Activated CD4-positive, alpha-beta T cell treated with anti-CD3 and anti-CD28 coated beads, Interleukin-2, amount 50 U/mL, for 48 hours (primary cell): ENCODE measurements around the gene TMEM80.
"Not testable (repeated sequence)": the region's sequence is repeated elsewhere in the genome, so short reads cannot be mapped to it uniquely, and the experiment has no call there.

ENCODE experiments used
- DNase-seq, 2 experiments: peaks; one replicate each; pipeline ENCODE4 v3.0.0-alpha.2; 2020

TMEM80 gene

GRCh38 chr11:723120-723883 is 27.7 kb downstream of the TMEM80 start:
- DNase-seq: peak in 1 of 2 experiments; percentile 50

GRCh38 chr11:724049-724777 is 28.6 kb downstream of the TMEM80 start:
- DNase-seq: peak in 1 of 2 experiments; percentile 42

- no peak for DNase-seq
Observed at GRCh38 chr11:724778-725386, 29.3 kb downstream of the TMEM80 start.

- no peak for DNase-seq
Observed at GRCh38 chr11:725624-726202, 30.1 kb downstream of the TMEM80 start.

GRCh38 chr11:726278-727220 is 30.9 kb downstream of the TMEM80 start:
- peak; percentile 53 to 59 for DNase-seq

- no peak for DNase-seq
Observed at GRCh38 chr11:727281-727701, 31.7 kb downstream of the TMEM80 start.

GRCh38 chr11:727859-728748 is 32.5 kb downstream of the TMEM80 start:
- peak; percentile 87 to 90 for DNase-seq

- DNase-seq: no peak
Observed at GRCh38 chr11:728901-729491, 33.4 kb downstream of the TMEM80 start.

GRCh38 chr11:729492-730074 is 34.0 kb downstream of the TMEM80 start:
- DNase-seq: no peak

- DNase-seq: no peak
Observed at GRCh38 chr11:733072-733471, 37.5 kb downstream of the TMEM80 start.

GRCh38 chr11:734541-734940 is 38.9 kb downstream of the TMEM80 start:
- not testable (repeated sequence) for DNase-seq

- DNase-seq: no peak
Observed at GRCh38 chr11:737366-737765, 41.8 kb downstream of the TMEM80 start.

- DNase-seq: not testable (repeated sequence)
Observed at GRCh38 chr11:737899-738298, 42.3 kb downstream of the TMEM80 start.

- DNase-seq: no peak
Observed at GRCh38 chr11:742156-742546, 46.5 kb downstream of the TMEM80 start.

- no peak for DNase-seq
Observed at GRCh38 chr11:742571-743201, 47.1 kb downstream of the TMEM80 start.

GRCh38 chr11:745428-745827 is 49.8 kb downstream of the TMEM80 start:
- no peak for DNase-seq

GRCh38 chr11:746289-747157 is 50.9 kb downstream of the TMEM80 start:
- peak; percentile 39 to 49 for DNase-seq

GRCh38 chr11:747158-748006 is 51.8 kb downstream of the TMEM80 start, which contains the start of gene TALDO1:
TSS of gene TALDO1 (plus strand) at chr11:747464. CDS start at chr11:747482, 18 bp downstream.
- DNase-seq: peak; percentile 92 to 94
